NCI-H345 treated with DMSO at 0.1 percent for 48 hours (cell line): ENCODE measurements around the gene VRTN.

ENCODE experiments used
- DNase-seq: peaks from one replicate; lab custom pipeline; 2025; ENCODE audit not compliant: unreplicated experiment; lab: John Stamatoyannopoulos, UW

Gene VRTN

DNA sequence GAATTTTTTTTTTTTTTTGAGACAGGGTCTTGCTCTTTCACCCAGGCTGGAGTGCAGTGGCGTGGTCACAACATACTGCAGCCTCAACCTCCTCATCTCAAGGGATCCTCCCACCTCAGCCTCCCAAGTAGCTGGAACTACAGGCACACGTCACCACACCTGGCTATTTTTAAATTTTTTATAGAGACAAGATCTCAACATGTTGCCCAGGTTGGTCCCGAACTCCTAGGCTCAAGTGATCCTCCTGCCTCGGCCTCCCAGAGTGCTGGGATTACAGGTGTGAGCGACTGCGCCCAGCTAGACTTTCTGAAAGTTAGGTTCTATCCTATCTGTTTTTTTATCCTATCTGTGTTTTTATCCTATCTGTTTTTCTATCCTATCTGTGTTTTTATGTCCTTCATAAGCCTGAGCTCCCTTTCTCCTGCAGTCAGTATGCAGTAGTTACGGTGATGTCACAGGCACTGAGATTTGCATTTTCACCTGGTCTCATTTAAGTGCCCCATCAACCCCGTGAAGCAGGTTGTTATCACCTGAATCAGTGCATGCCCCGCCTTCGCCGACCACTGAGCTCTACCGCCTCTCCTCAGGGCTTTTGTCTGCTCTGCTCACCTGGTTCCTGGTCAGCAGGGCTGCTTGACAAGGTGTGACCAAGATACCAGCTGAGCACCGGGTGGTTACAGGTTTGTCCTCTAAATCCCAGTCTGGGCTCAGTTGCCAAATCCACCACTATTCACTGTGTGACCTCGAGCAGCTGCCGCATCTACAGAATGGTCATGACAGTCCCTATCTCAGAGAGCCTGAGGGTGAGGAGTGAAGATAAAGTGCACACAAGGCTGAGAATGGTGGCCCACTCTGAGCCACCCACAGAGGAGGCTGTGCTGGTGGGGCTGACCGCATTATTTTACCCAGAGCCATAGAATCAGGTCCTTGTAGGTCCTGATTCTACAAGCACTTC is 44.6 kb downstream of the VRTN start:
- DNase-seq = no peak

DNA sequence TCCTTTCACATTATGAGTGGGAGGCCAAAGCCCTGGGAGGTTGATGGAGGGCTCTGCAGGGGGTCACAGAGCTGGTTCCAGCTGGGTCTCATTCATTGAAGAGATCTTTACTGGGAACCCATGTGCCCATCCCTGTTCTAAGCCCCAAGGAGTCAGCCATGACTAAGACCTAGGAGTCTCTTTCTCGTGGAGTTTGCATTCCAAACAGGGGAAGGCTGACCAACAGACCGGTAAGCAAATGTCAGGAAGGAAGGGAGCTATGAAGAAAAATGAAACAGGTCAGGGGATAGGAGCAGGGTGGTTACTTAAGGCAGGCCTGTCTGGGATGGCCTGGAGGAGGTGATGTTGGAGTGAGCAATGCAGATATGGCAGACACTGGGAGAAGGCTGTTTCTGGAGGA is 46.3 kb downstream of the VRTN start:
- DNase-seq = no peak

DNA sequence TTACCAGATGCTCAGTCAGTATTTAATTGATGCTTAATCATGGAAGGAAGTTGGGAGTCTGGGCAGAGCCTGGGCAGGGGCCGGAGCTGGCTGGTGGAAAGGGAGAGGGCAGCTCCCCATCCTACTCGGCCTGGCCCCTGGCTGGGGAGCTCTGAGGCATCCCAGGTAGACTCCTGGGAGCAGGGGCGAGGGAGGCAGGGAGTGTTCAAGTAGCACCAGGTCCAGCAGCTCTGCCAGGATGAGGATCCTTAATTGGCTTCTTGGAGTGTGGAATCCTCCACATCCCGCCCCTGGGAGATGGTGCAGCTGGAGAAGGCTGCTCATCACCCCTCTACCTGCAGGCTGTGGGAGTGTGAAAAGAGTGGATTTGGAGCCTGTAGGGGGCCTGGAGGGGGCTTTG is 46.8 kb downstream of the VRTN start:
- DNase-seq = no peak

DNA sequence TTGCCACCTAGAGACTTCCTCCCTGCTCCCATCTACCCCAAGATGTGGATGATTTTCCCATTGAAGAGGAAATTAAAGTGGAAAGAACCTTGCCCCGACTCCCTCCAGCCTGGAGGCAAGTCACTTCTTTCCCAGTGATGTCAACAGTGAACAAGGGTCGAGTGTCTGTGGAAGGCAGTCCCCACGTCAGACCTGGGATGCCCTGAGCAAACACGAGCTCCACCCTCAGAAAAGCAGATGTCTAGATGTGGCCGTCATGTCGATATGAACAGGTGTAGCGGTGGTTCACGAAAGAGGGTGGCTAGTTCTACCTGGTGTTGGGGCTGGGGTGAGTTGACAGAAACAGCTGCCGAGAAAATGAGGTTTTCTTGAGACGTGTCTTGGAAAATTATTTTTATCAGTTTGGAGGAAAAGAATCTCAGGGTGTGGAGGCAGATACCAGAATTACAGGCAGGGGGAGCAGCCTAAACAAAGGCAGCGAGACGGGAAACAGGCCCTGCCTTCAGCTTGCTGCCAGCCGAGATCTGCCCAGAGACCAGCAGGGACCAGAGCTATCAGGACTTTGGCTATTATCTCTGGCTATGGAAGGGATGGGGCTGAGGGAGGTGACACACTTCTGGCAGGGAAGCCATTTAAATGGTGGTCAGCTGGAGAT is 51.9 kb downstream of the VRTN start:
- DNase-seq = no peak

DNA sequence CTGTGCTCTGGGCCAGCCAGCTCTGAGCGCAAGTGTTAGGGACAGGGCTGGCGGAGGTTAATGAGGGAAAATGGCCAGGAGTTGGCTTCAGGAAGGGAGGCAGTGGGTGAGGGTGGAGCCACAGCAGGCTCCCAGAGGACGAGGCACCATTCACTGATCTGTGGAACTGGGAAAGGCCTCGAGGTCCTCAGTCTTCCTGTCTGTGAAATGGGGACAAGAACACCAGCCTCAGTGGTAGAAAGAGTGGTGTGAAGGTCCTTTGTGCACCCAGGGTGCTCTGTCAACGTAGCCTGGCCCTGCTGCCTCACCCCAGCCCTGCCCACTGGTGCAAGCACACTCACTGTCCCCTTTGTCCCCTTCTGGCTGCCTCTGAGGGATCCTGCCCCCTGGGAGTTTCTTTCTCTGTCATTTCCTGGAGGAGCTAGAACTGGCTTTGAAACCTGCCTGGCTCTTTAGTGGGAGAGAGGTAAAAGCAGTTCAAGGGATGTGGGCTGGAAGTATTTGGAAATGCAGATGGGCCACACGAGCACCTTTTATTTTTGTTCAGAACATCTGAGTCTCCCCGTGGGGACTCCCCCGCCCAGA is 52.7 kb downstream of the VRTN start:
- no peak for DNase-seq

DNA sequence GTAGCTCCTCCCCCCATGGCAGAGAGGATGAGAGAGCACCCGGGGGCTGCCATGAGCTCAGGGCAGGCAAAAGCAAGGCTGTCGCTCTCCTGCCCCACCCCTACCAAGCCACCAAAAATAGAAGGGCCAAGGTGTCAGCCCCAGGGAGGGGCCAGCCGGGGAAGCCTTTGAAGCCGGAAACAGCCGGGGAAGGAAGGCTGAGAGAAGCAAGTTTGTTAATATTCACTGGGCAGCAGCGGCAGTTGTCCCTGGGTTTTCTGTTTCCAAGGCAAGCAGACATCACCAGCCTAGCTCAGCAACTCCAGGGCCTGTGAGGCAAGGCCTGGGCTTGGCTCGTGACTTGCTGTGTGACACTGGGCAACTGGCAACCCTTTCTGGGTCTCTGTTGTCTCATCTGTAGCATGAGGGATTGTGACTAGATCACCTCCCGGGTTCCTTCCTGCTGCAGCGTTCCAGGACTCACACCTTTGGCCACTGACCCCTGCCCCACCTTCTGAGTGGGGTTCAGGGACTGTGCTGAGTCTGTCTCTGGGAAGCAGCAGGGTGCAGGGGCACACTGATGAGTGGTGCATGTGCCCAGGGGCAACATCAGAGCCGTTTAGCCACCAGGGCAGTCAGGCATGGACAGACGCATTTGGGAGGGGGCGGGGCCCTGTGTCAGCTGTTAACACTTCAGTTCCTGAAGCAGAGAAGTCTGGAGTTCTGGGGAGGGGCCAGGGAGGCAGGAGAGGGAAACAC is 53.4 kb downstream of the VRTN start:
- no peak for DNase-seq

DNA sequence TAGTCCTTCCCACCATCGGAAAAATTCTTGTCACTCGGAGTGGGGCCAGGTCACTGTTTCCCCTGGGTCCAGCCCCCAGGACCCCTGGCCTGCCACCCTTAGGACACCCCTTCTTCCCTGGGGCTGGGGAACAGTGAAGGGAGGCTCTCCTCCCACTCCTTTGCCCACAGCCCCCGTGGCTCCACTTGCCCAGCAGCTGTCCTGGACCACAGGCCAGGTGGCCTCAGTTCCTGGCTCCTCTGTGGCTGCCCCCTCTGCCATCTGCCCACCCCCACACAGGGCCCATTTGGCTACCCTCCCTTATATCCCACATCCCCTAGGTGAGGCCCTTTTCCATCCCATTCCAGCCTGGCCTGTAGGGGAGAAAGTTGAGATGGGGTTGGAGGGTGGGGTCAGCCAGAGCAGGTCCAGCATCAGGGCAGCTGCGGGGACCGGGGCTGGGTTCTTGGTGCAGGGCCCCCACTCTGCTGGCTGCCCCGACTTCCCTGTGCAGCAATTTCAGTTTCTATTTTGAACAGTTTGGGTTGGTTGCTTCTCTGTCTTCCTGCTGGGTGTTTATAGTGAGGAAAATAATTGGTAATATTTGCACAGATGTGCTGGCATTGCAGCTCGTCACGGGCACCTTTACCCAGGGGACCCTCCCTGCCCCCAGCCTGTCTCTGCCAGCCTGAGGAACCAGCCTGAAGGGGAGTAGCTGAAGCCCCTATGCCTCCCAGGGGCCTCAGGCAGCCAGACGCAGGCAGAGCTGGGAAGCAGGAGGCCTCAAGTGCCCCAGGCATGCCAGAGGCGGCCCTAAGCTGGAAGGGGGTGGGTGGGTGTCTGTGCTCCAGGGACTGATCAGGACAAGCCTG is 54.4 kb downstream of the VRTN start:
- DNase-seq = no peak

DNA sequence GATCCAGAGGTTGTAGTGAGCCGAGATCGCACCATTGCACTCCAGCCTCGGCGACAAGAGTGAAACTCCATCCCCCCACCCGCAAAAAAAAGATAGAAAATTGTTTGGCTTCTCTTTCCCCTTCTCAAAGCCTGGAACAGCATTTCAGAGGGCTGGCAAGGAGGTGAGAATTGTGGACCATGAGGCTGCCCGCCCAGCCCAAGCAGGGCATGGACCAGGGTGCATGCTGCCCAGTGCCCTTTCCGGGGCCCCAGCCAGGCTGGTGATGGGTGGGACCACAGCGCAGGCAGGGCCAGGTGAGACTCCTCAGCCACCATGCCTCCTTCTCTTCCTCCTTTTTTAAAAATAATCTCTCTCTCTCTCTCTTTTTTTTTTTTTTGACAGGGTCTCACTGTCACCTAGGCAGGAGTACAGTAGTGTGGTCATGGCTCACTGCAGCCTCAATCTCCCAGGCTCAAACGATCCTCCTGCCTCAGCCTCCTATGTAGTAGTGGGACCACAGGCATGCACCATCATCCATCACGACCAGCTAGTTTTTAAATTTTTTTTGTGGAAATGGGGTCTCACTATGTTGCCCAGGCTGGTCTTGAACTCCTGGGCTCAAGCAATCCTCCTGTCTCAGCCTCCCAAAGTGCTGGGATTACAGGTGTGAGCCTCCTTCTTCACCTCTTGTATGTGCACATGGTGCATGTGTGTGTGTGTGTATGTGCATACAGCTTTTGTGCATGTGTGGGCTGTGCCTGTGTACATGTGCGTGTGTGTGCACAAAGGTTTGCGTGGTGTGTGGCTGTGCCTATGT is 55.5 kb downstream of the VRTN start:
- DNase-seq = no peak

DNA sequence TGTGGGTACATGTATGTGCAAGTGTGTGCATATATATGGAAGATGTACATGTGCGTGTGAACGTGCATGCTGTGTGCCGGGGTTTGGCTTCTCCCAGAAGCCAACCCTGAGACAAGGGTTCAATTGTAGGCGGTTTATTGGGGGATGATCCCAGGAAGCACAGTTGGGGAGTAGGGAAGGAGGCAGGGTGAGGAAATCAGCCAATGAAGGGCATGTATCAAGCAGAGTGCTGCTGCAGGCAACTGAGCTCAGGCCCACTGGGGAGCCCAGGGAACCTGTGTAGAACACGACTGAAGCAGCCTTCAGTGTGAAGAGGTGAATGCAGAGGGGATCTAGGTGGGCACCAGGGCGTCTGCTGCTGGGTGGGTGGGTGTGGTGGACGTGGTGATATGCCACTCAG is 56.2 kb downstream of the VRTN start:
- no peak for DNase-seq

DNA sequence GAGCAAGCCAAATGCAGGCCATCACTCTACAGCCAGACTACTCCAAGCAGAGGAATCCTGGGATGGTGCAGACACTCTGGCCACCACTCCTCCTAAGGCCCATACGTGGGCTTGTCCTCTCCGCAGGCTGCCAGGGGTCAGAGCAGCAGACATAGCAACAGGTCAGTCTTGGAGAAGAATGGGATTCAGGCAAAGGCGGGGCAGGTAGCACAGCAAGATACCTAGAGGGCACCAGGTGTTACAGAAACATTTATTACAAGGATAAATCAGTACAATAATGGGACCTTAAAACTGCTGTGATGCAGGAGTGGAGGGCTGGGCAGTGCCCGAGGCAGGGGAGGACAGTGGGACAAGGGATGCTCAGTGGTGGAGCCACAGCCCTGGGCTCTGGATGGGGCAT is 57.4 kb downstream of the VRTN start:
- no peak for DNase-seq

DNA sequence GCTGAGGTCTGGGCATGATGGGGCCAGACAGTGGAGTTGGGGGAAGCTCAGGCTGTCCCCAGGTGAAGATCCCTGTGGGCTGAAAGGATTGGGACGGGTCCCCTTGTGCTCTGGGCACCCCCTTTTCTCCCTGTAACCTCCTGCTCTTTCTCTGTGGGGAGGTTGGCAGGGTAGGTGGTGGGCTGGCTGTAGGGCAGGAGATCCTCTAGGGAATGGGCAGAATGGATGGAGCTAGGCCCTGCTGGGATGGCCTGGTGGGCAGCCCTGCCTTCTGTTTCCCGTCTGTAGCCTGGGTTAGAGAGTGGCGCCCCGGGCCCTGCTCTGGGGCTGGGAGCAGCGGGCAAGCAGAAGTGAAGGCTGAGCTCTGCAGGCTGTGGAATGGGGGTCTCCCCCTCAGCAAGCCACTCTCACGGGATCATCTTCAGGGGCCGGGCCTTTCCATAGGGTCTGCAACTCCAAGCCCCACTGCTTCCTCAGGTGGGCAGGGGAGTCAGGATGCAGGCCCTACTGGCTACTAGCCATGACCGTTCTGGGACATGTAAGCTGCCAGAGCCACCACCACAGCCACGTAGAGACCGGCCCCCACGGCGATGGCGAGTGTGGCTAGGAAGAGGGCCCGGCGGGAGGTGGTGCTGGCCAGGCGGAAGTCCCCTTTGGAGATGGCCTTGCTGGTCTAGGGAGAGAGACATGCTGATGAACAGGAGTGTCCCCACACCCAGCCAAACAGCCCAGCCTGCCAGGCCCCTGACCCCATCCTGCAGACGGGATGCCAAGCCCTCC is 58.9 kb downstream of the VRTN start:
- DNase-seq = no peak

DNA sequence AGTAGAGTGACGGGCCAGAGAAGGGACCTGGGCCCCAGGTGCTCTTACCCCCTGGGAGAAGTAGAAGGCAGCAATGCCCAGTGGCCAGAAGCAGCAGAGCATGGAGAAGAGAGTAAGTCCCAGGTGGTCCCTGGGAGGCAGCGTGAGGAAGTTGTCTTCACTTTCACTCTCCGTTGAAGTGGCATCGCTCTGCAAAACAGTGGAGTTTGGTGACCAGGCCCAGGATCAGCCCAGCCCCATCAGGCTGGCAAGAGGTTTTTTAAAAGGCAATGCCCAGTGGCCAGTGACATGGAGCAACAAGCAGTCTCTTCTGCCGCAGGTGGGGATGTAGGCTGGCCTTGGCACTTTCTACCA is 59.5 kb downstream of the VRTN start:
- no peak for DNase-seq

DNA sequence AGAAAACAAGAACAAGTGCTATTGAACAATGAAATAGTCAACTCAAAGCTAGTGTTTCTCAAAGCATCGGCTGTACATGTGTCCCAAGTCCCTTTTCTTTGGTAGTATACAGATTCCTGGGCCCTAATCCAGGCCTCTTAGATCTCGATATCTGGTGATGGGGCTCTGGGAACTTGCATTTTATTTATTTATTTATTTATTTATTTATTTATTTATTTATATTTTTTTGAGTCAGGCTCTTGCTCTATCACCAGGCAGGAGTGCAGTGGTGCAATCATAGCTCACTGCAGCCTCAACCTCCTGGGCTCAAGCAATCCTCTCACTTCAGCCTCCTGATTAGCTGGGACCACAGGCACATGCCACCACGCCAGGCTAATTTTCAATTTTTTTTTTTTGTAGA is 60.6 kb downstream of the VRTN start:
- DNase-seq = no peak

DNA sequence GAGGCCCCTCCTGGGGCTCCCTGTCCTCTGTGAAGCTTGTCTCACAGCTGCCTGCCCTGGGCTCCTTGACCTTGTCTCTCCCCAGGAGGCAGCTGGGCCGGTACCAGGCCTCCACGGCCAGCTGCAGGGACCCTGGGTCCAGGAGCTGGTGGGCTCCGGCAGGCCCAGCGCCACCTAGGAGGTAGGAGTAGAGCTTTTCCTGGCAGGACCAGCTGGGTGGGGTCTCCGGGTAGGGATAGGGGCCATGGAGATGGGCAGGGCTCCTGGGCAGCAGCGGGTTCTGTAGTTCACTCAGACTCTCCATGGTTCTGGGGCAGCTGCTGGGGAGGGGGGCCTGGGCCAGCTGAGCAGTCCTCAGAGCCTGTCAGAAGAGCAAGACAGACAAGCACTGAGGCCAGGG is 61.2 kb downstream of the VRTN start:
- DNase-seq = no peak
